ENCODE results near the gene CST1.
"Not testable (repeated sequence)": the region's sequence is repeated elsewhere in the genome, so short reads cannot be mapped to it uniquely, and the experiment has no call there.

The CST1 gene

DNA sequence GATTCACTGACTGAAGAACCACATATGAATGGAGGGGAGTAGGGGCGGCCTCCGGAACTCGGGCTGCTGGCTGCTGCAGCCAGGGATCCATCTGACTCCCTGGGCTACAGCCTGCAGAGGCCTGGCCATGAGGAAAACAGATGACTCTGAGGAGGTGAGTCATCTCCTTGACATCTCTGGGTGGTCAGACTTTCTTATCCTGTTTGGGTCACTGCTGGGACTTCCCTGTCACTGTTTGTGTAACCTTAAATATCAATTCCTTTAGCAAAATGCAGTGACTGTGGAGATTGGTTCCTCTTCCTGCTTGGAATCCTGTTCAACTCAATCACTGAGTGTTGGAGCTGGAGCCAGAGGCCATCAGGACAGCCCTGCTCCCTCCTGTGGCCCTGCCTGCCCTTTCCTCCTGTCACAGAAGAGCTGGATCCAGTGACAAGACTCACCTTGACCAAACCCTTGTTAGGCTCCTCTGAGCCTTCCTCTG, 4.4 kb upstream of the CST1 start:
- not testable (repeated sequence) for DNase-seq (ENCODE audit: low read depth in 3 of 3)

DNA sequence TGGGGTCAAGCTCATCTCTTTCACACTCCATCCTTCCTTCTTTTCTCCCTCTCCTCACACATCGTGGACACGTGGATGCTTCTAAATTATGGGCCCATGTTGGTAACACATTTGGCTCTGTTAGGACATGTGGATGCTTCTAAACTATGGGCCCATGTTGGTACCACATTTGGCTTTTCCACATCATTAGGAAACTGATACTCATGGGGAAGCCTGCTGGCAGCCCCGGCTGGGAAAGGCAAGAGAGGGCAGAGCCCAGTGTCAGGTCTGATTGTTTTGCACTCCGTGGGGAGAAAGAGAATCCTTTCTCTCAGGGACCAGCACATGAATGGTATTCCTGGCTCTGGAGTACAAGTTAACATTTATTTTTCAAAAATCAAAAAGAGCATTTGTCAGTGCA, 4.0 kb upstream of the CST1 start:
- no peak for DNase-seq (ENCODE audit: low read depth in 3 of 3)

DNA sequence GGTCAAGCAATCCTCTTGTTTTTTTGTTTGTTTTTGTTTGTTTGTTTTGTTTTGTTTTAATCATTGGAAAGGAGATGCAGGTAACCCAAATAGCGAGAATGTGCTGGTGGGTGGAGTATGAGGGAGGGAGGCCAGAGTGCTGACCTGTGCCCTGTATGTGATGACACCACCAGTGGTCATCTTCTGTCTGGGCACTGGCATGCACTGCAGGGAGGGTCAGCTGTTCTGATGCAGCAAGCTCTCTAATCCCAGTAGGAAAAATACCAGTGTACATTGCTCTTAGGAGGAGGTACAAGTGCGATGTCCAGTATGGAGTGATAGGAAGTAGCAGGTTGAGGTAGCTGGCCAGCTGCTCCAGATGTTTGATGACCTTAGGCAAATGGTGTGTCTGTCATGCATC, 2.9 kb upstream of the CST1 start:
- DNase-seq (ENCODE audit: low read depth in 3 of 3), result no peak

DNA sequence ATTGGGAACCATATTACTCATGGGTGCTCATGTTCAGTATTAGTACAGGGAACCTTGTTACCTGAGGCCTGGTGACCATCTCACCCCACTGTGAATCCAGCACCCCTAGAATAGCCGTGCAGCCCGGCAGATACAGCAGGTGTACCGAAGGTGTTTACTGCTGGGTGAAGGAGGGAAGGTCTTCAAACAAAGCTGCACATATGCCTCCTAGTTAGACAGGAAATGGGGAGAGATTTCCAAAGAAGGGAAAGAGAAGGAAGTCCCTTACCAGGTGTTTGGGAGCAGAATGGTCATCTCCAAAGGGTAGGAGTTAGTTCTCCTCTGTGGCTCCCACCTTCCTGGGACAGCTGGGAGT, 2.4 kb upstream of the CST1 start:
- no peak for DNase-seq (ENCODE audit: low read depth in 3 of 3)

DNA sequence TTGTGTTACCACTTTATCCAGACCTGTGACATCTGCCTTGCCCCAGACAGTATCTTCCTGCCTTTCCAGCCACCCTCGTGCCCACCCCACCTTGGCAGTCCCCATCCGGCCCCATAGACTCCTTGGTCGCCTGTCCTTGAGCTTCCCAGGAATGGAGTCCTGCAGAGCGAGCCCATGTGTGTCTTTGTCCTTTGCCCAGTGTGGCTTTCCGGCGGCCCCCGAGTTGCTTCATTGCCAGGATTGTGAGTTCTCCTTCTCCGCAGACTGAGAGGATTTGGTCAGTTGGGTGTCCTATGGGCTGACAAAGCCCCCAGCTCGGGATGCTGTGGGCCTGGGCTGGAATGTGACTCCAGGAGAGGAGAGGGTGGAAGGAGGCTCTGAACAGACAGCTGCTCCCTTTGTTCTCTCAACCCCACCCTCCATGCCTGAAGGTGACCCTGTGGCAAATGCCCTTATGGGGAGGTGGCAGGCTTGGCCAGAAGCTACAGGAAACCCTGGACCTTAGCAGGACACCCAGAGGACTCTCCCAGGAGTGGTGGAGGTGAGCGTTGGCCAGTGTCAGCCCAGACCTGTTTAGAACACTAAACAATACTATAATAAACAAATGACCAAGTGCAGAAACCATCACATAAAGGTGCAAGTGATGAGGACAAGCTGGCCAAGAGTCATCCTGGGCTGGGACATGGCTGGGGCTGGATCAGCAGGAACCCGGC, 1.9 kb upstream of the CST1 start:
- no peak for DNase-seq (ENCODE audit: low read depth in 3 of 3)

DNA sequence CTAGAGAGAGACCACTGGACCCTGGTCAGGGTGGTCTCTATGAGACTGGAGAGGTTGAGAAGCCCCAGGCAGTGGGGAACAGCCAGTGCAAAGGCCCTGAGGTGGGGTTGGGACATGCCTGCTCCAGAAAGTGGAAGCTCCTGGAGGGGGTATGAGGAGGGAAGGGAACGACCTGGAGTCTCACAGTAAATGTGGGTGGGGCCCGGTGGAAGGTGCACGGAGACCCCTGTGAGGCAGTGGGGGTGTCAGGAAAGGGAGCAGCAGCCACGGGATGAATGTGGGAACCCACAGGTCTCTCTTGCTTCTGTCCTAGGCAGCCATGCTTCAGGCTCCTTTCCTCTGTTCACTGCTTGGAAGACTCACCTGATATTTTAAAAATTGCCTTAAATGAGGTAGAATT, 1.3 kb upstream of the CST1 start:
- no peak for DNase-seq (ENCODE audit: low read depth in 3 of 3)

DNA sequence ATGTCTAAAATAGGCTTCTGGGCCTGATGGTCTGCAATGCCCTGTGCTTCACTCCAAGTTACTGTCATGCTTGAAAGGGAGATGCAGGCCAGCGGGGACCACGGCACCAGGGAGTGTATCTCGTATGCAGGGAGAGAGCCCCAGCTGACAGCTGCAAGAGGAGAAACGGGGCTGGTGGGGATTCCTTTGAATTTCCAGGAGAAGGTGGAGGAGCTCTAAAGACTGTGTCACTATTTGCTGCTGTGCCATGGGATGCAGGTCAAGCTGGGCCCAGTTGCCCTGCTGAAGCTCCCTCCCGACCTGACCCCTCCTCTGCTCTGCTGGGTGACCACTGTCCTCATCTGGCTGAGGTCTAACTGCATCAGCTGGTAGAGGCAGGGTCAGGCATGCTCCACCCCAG, 989 bp downstream of the CST1 start:
- no peak for DNase-seq (ENCODE audit: low read depth in 3 of 3)

DNA sequence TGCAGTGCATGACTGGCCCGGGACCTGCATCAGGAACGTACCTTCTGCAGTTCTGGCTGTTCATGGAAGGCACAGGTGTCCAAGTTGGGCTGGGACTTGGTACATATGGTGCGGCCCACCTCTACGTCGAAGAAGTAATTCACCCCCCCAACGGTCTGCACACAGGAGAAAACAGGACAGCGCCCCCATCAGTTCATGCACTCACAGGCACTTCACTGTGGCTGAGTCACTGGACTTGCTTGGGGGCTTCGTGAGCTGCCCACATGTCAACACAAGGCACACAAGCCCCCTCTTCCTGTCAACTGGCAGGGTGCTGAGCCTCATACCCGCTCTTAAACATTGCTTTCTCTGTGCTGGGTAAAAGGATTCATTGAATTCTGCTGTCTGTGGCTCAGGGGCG, 1.8 kb downstream of the CST1 start:
- not testable (repeated sequence) for DNase-seq (ENCODE audit: low read depth in 3 of 3)

DNA sequence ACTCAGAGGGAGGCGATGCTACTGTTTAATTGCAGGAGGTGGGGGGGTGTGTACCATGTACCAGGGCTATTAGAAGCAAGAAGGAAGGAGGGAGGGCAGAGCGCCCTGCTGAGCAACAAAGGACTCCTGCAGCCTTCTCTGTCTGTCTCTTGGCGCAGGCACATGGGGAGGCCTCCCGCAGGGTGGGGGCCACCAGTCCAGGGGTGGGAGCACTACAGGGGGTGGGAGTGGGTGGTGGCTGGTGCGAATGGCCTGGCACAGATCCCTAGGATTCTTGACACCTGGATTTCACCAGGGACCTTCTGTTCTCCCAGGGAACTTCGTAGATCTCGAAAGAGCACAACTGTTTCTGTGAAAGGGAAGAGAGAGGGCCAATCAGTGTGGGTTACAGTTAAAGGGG, 3.2 kb downstream of the CST1 start:
- DNase-seq (ENCODE audit: low read depth in 3 of 3), result not testable (repeated sequence)

DNA sequence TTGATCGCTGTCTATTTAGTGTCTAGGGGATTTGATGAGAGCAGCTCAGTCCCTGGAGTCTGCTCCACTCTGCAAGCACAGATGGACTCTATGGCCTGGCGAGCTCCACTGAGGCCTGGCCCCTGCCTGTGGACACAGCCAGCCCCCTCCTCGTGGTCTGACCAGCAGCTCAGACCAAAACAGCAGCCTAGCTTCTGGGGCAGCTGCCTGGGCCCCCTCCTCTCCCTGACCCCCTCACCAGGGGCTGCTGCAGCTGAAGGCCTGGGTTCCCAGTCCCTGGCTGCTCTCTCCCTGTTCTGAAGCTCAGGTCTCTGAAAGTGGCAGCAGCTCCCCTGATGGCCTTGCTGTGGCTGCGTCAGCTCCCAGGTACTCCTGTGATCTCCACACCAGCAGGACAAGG, 3.6 kb downstream of the CST1 start:
- not testable (repeated sequence) for DNase-seq (ENCODE audit: low read depth in 3 of 3)

DNA sequence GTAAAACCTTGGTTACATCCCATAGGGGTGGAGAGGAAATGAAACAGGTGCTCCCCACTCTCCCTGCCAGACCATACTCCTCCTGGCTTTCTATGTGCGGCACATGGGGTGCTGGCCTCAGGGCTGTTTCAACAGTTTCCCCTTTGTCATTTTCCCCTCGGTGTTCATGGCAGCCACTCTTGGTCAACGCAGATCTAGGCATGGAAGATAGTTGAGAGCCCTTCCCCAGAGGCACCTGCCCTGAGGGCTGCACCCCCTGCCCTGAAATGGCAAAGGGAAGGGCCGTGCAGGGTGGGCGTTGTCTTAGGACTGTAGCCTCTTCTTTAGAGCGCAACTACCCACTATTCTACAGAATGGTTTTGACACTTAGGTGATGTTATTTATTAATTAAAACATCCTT, 4.4 kb downstream of the CST1 start:
- no peak for DNase-seq (ENCODE audit: low read depth in 3 of 3)

DNA sequence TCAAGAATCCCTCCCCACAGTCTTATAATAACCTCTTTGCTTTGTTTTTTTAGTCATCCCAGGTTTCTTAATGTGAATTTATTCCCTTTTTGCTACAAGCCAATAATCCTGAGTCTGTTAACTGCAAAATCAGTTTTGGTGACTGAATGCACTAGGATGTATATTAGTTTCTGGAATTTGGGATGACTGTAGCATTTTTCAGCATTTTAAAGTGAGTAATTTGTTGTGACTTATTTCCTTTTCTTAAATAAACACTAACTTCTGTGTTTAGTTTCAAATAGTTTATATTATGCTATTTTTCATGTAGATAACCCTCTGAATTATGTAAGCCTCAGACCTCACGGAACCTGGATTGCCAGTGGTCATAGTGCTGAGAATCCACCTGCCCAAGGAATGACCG, 5.5 kb downstream of the CST1 start:
- no peak for DNase-seq (ENCODE audit: low read depth in 3 of 3)

DNA sequence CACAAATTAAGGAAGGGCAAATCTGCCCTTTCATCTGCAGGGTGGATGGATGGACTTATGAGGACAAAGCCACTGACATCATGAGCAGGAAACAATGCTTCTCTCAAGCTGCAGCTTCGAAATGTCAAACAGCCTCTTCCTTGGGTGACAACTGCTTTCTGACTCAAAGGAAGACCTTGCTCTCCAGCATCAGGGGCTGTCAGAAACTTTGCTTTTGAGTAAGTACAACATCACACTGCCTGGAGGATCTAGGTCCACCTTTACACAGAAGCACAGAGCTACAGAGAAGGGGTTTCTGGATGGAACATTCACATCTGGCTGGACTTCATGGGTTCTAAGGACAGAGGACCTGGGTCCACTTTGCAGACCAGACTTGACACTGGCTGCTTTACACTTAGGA, 5.9 kb downstream of the CST1 start:
- DNase-seq (ENCODE audit: low read depth in 3 of 3), result no peak

DNA sequence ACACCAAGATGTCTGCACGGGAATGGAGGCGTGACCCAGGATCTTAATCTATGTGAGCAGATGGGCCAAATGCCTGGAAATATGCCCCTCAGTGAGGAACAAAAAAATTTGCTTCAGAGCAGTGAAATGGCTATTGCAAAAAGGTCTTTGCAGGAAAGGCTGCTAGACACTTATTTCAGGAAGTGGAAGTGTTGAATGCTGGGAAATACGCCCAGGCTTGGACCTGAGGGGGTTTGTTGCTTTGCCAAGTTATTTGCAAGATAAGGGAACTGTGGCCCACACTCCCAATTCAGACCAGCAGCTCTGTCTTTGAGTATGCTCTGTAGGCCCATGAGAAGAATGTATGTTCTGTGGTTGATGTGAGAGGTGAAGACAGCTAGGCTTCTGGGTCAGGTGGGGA, 15.3 kb downstream of the CST1 start:
- DNase-seq (ENCODE audit: low read depth in 3 of 3), result not testable (repeated sequence)

DNA sequence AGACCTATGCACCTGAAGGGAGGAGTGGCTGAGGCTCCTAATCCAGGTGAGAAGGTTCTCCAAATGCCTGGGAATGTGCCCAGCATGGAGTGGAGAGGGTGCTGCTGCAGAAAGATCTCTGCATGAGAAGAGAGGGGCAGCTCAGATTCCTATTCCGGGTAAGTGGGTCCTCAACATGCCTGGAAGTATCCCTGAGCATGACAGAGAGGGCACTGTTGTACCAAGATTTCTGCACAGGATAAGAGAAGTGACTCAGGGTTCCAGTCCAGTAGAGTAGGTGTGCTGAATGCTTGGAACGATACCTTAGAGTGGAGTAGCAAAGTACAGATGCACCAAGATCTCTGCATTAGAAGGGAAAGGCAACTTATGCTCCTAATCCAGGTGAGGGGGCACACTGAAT, 15.8 kb downstream of the CST1 start:
- not testable (repeated sequence) for DNase-seq (ENCODE audit: low read depth in 3 of 3)

DNA sequence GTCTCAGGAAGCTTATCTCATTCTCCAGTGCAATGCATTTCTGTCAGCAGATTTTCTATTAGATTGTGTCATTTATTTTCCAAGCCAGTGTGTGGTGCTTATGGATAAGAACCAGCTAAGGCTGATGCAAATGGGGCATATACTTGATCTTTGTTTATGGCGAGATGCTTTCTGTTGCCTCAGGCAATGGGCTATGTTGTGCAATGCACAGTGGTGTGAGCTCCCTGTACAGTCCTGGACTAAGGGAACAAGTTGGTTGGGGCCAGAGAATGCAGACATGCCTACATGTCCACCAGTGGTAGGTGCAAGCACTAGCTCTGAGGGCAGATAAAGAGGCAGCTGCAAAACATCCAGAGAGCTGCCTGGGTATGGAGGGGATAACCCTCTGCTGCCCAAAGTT, 16.3 kb downstream of the CST1 start:
- DNase-seq (ENCODE audit: low read depth in 3 of 3), result not testable (repeated sequence)

DNA sequence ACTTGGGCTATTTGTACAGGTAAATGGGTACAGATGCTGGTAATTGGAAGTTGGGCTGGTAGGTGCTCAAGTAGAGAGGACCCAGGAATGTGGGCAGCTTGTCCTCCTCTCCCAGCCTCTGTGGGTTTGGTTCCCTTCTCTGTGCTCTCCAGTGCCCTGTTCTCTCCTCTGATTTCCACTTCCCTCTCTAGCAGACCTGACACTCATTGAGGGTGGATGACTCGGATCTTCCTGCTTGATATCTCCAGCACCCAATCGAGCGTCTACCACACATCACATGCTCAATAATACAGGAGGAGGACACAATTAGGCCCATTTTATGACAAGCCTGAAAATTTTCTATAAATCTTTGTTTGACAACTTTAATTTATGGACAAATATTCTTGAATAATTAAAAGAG, 23.7 kb downstream of the CST1 start:
- no peak for DNase-seq (ENCODE audit: low read depth in 3 of 3)

DNA sequence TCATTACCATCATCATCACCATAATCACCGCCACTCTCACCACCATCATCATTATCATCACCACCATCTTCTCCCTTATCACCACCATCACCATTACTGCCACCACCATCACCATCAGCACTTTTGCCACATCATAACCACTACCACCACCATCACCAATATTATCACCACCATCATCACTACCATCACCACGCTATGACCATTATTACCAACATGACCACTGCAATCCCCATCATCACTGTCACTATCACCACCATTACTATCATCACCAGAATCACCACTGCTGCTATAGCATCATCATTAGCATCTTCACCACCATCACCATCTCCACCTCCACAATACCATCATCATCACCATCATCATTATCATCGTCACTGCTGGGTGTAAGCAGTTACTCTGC, 25.6 kb downstream of the CST1 start:
- no peak for DNase-seq (ENCODE audit: low read depth in 3 of 3)

DNA sequence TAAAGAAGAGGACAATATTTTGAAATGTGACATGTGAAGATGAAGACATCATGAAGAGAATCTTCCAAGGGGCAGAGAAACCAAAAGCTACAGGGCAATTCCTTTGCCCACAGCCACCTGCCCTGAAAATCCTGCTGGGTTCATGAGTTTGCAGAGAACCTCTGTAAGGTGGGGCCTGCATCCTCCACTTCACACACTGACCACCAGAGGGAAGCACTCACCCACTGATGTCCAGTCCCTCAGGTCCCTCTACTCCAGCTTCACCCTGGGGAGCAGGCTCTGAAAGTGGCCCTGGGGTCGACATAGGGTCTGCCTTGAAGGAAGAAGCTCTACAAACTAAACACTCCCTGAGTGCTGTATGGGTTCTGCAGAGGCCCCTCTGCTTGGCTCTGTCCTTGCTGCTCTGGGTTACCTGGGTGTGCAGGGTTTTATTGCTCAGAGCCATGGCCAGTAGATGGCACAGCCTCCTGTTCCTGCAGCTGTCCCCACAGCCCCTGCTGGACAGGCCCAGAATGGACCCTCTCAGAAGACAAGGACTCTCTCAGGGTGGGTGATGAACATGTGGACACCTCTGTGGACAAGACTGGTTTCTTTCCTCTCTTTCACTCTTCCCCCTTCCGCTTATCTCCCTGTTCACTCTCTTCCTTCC, 27.0 kb downstream of the CST1 start:
- DNase-seq (ENCODE audit: low read depth in 3 of 3), result peak in 1 of 3 donors; percentile 11

DNA sequence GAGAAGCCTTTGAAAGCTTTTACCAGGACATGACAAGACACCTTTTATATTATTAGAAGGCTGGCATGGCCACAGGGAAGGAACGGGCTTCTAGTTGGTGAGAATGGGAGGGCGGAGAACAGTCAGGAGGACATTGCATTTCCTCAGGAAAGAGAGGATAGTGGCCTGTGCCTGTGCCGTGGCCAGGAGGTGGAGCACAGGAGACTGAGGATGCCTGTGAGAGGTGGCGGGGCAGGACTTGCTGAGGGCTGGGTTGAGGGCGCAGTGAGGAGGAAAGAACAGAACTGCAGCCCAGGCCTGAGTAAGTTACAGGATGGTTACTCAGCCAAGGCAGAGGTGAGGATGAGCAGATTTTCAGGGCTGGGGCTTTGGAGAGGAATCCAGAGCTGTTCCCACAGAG, 27.9 kb downstream of the CST1 start:
- not testable (repeated sequence) for DNase-seq (ENCODE audit: low read depth in 3 of 3)

DNA sequence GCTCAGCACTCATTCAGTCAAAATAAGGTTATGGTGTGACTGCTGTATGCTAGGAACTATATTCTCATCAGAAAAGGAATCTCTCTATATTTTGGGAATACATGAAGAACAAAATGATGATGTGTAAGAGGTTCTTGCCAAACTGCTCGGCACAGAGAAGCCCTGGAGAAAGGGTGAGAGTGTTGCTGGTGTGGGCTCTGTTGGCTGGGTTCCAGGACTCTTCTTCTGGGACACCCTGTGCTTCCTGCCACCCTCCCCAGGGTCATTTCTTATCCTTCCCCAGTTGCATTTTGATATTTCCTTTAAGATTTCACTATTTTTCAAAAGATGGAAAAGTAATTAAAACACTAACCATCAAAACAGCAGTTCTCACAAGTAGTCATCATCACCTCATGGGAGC, 28.8 kb downstream of the CST1 start:
- no peak for DNase-seq (ENCODE audit: low read depth in 3 of 3)

DNA sequence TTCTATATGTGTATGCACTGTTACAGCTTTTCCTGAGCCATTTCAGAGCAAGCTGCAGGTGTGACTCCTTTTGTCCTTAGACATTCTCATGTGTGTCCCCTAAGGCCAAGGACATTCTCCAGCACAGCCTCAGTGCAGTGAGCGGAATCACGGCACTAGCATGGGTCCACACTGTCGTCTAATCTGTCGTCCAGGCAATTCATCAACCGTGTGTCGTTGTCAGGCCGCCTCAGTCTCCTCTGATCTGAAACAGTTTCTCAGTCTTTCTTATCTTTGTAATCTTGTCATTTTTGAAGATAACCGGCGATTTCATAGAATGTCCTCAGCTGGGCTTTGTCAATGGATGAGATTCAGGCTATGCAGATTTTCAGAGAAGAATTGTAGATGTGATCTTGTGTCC, 31.4 kb downstream of the CST1 start:
- not testable (repeated sequence) for DNase-seq (ENCODE audit: low read depth in 3 of 3)

DNA sequence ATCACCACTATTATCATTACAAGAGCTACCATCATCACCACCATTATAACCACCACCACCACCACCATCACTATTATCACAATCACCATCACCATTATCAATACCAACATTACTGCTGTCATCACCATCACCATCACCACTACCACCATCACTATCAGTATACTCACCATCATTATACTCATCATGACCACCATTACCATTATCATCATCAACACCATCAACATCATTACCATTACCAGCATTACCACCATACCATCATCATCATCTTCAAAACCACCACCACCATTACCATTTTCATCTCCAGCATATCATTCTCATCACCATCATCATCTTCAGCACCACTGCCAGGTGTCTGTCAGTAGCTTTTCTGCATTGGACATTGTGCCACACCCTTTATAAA, 39.0 kb downstream of the CST1 start:
- DNase-seq (ENCODE audit: low read depth in 3 of 3), result not testable (repeated sequence)

DNA sequence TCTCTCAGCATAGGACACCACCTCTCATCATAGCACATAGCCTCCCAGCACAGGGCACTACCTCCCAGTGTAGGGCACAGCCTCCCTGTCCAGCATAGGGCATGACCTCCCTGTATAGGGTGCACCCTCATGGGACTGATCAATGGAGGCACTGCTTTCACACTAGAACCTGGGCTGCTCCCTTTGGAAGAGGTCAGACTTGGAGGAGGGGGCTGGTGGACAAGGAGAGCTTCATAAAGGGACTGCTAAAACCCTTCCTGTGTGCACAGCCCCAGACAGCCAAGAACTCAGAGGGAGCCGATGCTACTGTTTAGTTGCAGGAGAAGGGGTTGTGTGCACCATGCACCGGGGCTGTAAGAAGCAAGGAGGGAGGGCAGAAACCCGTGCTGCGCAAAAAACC, 40.0 kb downstream of the CST1 start:
- no peak for DNase-seq (ENCODE audit: low read depth in 3 of 3)
